Adrenal gland (tissue), 5 donors: ENCODE measurements around the gene CHRNG.

ENCODE experiments used
- POLR2A ChIP-seq, 2 donors: fragments of 450-650 bp; IDR thresholded peaks; one replicate each; pipeline ENCODE4 v1.6.1; 2017; ENCODE audit warnings: antibody characterized with exemption in 2 of 2, mild to moderate bottlenecking in 2 of 2, moderate library complexity in 1 of 2
- TF ChIP-seq, protein P1 (sequence below), 6 experiments: fragments of 450-650 bp in 4 of 6; fragments of 200-600 bp in 2 of 6; sonication (generic) in 1 of 6; IDR thresholded peaks; 1 replicate in 5 of 6; 2 replicates in 1 of 6; pipeline versions ENCODE4 v1.5.1 to v1.8.0; 2016 to 2021; ENCODE audit warnings: antibody characterized with exemption in 6 of 6, mild to moderate bottlenecking in 2 of 6, moderate library complexity in 1 of 6
- donor health status: DM: no; HTN: no; CAD: no.

GRCh38 chr2:232578626-232579025 is 39.1 kb downstream of the CHRNG start:
- TF ChIP-seq, protein P1, sequence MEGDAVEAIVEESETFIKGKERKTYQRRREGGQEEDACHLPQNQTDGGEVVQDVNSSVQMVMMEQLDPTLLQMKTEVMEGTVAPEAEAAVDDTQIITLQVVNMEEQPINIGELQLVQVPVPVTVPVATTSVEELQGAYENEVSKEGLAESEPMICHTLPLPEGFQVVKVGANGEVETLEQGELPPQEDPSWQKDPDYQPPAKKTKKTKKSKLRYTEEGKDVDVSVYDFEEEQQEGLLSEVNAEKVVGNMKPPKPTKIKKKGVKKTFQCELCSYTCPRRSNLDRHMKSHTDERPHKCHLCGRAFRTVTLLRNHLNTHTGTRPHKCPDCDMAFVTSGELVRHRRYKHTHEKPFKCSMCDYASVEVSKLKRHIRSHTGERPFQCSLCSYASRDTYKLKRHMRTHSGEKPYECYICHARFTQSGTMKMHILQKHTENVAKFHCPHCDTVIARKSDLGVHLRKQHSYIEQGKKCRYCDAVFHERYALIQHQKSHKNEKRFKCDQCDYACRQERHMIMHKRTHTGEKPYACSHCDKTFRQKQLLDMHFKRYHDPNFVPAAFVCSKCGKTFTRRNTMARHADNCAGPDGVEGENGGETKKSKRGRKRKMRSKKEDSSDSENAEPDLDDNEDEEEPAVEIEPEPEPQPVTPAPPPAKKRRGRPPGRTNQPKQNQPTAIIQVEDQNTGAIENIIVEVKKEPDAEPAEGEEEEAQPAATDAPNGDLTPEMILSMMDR (IDR thresholded peaks at IDR 0.05) = no peak
- TF ChIP-seq POLR2A (IDR thresholded peaks at IDR 0.05) = no peak
